Keratinocyte (primary cell): ENCODE measurements around the gene FOXC1.

Source experiments
- CTCF ChIP-seq, 3 experiments: IDR thresholded peaks in 1 of 3; conservative IDR thresholded peaks in 1 of 3; optimal IDR thresholded peaks in 1 of 3; 2 replicates in 2 of 3; 3 replicates in 1 of 3; pipeline versions ENCODE3 to v1.5.1; 2011; ENCODE audit warnings: low read length in 3 of 3, mild to moderate bottlenecking in 3 of 3, moderate library complexity in 2 of 3, control low read depth in 1 of 3, inconsistent platforms in 1 of 3; ENCODE audit not compliant: insufficient read depth in 2 of 3; ENCODE audit errors: extremely low read depth in 1 of 3
- EZH2 ChIP-seq: IDR thresholded peaks from one replicate; pipeline ENCODE4 v1.6.1; 2012; ENCODE audit warnings: inconsistent platforms, mild to moderate bottlenecking, low read length, moderate library complexity

GRCh38 chr6:1580109-1580508, 29.6 kb upstream of the FOXC1 start:
- TF ChIP-seq CTCF (optimal IDR thresholded peaks at IDR 0.05 in 1 of 3, IDR thresholded peaks at IDR 0.05 in 1 of 3, conservative IDR thresholded peaks at IDR 0.05 in 1 of 3; ENCODE audit: extremely low read depth in 1 of 3, insufficient read depth in 2 of 3, low read length in 3 of 3) (no peak), EZH2 (no peak)
